ENCODE data around the gene LY6G5B.

GRCh38 chr6:31627690-31628287, 42.0 kb upstream of the LY6G5B start:
- TF ChIP-seq POLR2A (IDR thresholded peaks at IDR 0.05), result no peak
- TF ChIP-seq, protein P1, sequence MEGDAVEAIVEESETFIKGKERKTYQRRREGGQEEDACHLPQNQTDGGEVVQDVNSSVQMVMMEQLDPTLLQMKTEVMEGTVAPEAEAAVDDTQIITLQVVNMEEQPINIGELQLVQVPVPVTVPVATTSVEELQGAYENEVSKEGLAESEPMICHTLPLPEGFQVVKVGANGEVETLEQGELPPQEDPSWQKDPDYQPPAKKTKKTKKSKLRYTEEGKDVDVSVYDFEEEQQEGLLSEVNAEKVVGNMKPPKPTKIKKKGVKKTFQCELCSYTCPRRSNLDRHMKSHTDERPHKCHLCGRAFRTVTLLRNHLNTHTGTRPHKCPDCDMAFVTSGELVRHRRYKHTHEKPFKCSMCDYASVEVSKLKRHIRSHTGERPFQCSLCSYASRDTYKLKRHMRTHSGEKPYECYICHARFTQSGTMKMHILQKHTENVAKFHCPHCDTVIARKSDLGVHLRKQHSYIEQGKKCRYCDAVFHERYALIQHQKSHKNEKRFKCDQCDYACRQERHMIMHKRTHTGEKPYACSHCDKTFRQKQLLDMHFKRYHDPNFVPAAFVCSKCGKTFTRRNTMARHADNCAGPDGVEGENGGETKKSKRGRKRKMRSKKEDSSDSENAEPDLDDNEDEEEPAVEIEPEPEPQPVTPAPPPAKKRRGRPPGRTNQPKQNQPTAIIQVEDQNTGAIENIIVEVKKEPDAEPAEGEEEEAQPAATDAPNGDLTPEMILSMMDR (IDR thresholded peaks at IDR 0.05), result no peak
